OCI-LY1 (cell line): Measurements from ENCODE around the gene TECTA.

Experiments used
- EZH2 ChIP-seq: fragments of 200-600 bp; sonication (generic), shearing (Covaris generic); IDR thresholded peaks from 2 replicates; pipeline ENCODE4 v1.8.0; 2017; ENCODE audit warnings: borderline replicate concordance, mixed run types, mild to moderate bottlenecking, antibody characterized with exemption, low read length, moderate library complexity, mixed read lengths
- TF ChIP-seq, protein P1 (sequence below): fragments of 200-600 bp; sonication (generic), shearing (Covaris generic); IDR thresholded peaks from 2 replicates; pipeline ENCODE4 v1.5.1; 2017; ENCODE audit warnings: mild to moderate bottlenecking, antibody characterized with exemption, low read length, moderate library complexity, mixed read lengths

DNA sequence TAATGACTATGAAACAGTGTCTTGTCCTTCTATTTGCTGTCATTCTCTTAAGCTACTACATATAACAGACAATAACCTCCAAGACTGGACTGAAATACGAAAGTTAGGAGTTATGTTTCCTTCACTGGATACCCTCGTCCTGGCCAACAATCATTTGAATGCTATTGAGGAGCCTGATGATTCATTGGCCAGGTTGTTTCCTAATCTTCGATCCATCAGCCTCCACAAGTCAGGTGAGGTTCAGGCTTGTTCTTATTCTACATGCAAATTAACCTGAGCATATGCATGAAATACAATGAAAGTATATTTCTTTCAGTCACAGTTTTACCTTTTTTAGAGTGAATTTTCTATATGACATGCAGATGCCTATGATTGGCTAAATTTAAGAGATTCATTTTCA lies 46.0 kb upstream of the TECTA start:
- TF ChIP-seq, protein P1, sequence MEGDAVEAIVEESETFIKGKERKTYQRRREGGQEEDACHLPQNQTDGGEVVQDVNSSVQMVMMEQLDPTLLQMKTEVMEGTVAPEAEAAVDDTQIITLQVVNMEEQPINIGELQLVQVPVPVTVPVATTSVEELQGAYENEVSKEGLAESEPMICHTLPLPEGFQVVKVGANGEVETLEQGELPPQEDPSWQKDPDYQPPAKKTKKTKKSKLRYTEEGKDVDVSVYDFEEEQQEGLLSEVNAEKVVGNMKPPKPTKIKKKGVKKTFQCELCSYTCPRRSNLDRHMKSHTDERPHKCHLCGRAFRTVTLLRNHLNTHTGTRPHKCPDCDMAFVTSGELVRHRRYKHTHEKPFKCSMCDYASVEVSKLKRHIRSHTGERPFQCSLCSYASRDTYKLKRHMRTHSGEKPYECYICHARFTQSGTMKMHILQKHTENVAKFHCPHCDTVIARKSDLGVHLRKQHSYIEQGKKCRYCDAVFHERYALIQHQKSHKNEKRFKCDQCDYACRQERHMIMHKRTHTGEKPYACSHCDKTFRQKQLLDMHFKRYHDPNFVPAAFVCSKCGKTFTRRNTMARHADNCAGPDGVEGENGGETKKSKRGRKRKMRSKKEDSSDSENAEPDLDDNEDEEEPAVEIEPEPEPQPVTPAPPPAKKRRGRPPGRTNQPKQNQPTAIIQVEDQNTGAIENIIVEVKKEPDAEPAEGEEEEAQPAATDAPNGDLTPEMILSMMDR, result no peak
- no peak for TF ChIP-seq EZH2
